DLD1 (cell line): Measurements from ENCODE around the gene MYADML2.

Experiments used
- in situ Hi-C: cut with HindIII; loops from 2 replicates; pipeline ENCODE4 v1.10.0; 2017; ENCODE audit warnings: low sequenced_read_pairs

MYADML2 gene

GRCh38 chr17:81940538-81941483 is 6.2 kb downstream of the MYADML2 start:
- in situ Hi-C loops = no loop called here

- in situ Hi-C loops = no loop called here
Measured at GRCh38 chr17:81939881-81940385, 7.1 kb downstream of the MYADML2 start.

- in situ Hi-C loops = no loop called here
Measured at GRCh38 chr17:81939218-81939617, 7.8 kb downstream of the MYADML2 start.

GRCh38 chr17:81935709-81936084 is 11.3 kb downstream of the MYADML2 start:
- in situ Hi-C loops = no loop called here

GRCh38 chr17:81934850-81935708 is 12.0 kb downstream of the MYADML2 start:
- in situ Hi-C loops = no loop called here

- in situ Hi-C loops = no loop called here
Measured at GRCh38 chr17:81934098-81934757, 12.8 kb downstream of the MYADML2 start.

GRCh38 chr17:81933178-81933699 is 13.8 kb downstream of the MYADML2 start:
- in situ Hi-C loops = no loop called here

GRCh38 chr17:81932333-81932983 is 14.6 kb downstream of the MYADML2 start:
- in situ Hi-C loops = no loop called here

GRCh38 chr17:81931557-81932332 is 15.3 kb downstream of the MYADML2 start:
- in situ Hi-C loops = no loop called here

GRCh38 chr17:81931189-81931556 is 15.9 kb downstream of the MYADML2 start:
- in situ Hi-C loops = no loop called here

- in situ Hi-C loops = no loop called here
Measured at GRCh38 chr17:81930142-81931125, 16.6 kb downstream of the MYADML2 start.

GRCh38 chr17:81929253-81930141 is 17.5 kb downstream of the MYADML2 start:
- in situ Hi-C loops = no loop called here

- in situ Hi-C loops = no loop called here
Measured at GRCh38 chr17:81928544-81929252, 18.3 kb downstream of the MYADML2 start.

- in situ Hi-C loops = no loop called here
Measured at GRCh38 chr17:81927653-81928543, 19.1 kb downstream of the MYADML2 start, which contains the start of gene MAFG. Gene MAFG, minus strand, starts transcription at chr17:81927735. Its CDS starts 4,550 bp downstream, at chr17:81923185.

GRCh38 chr17:81927152-81927652 is 19.8 kb downstream of the MYADML2 start:
- in situ Hi-C loops = no loop called here
